HG03039 (cell line): ENCODE results near the gene CCDC159.
"Not testable (repeated sequence)": the region's sequence is repeated elsewhere in the genome, so short reads cannot be mapped to it uniquely, and the experiment has no call there.

Experiments used
- ATAC-seq: cut with Tn5 transposase; IDR thresholded peaks from one replicate; pipeline ENCODE4 v1.9.1; 2021; ENCODE audit warnings: mild to moderate bottlenecking, moderate library complexity; ENCODE audit not compliant: unreplicated experiment

CCDC159 gene

DNA sequence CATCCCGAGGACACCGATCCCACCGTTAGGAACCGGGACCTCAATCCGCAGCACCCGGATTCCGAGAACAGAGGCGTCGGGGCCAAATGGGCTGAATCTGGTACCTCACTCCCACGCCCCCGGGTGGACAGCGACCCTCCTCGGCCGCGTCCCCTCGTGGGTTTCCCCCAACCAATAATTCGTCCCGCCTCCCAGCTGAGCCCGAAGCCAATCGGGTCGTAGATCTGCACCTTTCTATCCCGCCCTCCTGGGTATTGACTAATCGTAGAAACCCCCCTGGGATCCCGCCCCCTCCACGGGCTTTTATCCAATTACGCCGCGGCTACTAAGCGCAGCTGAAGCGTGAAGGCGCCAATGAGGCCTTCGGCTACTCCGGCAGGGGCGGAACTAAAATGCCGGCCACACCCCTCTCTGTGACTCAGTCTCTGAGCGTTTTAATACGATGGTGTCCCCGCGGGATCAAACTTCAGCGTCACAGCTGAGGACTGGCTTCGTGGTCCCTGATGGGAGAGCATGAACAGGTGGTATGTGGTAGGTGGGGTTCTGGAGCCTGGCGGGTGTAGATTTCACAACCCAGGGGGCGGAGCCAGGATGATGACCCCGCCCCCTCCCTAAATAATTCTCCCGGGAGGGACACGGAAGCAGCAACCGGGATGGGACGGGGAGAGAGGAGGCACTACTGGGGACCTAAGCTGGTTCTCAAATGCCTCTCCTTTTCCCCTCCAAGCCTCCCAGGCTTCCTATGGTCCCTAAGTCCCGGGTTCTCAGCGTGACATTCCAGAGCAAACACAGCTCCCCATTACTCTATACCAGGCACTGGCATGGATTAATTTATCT lies at the start of gene CCDC159, which contains the start of gene TMEM205:
Gene CCDC159 (plus strand): TSS at position 416 of the 837 bp plus-strand sequence. CDS start 88 bp downstream, at position 504.
Gene TMEM205 (minus strand): TSS at position 165 of the 837 bp plus-strand sequence. CDS start 649 bp downstream, outside the sequence.
- peak; percentile 84 for ATAC-seq

GRCh38 chr19:11299946-11300810 lies 46.1 kb upstream of the CCDC159 start:
- no peak for ATAC-seq

DNA sequence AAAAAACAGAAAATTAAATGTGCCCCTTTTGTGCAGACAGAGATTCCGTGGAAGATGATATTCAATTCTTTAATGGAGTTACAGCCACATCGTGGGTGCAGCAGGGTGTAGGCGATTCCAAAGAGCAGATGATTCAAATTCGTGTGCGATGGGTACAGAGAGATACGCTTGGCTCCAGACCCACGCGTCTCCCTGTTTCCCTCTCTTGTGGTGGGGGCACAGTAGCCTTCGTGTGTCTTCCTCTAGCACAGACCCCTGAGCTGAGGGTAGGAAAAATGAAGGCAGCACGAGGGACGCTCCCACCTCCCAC lies 45.6 kb upstream of the CCDC159 start:
- no peak for ATAC-seq

DNA sequence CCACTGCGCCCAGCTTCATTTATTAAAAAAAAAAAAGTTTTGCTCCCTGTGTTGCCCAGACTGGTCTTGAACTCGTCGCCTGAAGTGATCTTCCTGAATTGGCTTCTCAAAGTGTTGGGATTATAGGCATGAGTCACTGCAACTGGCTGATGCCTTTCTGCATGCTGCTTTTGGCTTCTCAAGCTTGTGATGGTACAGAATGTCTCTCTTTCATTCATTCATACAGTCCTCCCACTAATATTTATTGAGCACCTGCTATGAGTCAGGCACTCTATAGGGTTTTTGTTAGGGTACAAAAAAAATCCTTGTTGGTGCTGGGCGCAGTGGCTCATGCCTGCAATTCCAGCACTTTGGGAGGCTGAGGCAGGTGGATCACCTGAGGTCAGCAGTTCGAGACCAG lies 41.4 kb upstream of the CCDC159 start:
- ATAC-seq = no peak

GRCh38 chr19:11306337-11306736 lies 40.0 kb upstream of the CCDC159 start:
- no peak for ATAC-seq

- ATAC-seq = not testable (repeated sequence)
These were observed 25.9 kb upstream of the CCDC159 start for GRCh38 chr19:11320278-11320995.

DNA sequence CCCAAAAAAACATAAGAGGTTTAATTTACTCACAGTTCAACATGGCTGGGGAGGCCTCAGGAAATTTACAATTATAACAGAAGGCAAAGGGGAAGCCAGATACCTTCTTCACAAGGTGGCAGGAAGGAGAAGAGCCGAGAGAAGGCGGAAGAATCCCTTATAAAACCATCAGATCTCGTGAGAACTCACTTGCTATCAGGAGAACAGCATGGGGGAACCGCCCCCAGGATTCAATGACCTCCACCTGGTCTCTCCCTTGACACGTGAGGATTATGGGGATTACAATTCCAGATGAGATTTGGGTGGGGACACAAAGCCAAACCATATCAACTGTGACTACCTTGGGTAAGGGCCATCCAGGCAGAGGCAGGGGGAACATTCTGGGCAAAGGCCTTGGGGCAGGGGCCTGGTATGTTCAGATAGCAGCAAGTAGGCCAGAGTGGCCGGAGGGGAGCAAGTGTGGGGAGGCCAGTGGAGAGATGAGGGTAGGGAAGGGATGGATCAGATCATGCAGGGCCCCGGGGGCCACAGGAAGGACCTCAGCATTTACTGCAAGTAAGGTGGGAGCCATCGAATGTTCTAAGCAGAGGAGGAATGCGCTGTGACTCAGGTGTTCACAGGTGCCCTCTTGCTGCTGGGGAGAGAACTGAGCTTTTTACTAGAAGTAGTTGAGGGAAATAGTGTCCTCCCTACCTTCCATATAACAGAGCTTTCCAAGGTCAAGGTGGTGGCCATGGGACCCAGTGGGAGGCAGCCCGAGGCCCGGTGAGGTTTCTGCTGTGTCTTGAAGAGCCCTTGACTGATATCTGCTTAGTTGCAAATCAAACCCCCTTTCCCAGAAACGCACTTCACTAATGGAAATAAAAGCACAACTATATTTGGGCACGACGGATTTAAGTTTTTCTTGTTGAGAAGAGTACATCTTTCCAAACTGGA lies 24.9 kb upstream of the CCDC159 start:
- ATAC-seq = no peak

DNA sequence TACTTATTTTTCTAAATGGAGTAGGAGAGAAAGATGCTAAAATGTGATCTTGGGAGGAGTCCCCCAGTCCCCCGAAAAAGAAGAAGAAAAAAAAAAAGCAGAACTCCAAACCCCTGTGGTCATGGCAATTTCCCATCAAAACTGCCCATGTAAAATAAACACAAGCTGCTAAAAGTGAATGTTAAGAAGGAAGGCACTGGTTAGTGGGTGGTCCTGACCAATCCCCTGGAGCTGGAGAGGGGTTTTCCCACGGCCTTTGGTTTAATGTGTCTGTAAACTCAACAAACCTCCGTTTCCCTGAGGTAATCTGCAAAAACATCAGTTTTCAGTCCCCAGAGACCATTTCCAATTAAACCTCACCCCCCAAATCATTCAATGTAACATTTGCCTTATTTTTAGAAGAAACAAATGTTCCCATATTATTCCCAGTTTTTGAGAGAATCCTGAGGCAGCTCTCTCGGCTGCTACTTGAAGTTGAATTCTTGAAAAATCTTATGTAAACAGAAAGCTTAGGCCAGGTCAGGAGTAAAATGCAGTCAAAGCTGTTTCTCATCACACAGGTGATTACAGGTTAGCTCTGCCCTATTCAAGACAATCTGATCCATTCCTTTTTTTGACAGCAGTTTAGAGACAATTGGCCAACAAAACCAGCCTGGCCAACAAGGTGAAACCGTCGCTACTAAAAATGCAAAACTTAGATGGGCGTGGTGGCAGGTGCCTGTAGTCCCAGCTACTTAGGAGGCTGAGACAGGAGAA lies 23.9 kb upstream of the CCDC159 start:
- no peak for ATAC-seq

- no peak for ATAC-seq
These were observed 22.7 kb upstream of the CCDC159 start for GRCh38 chr19:11323601-11324078.

DNA sequence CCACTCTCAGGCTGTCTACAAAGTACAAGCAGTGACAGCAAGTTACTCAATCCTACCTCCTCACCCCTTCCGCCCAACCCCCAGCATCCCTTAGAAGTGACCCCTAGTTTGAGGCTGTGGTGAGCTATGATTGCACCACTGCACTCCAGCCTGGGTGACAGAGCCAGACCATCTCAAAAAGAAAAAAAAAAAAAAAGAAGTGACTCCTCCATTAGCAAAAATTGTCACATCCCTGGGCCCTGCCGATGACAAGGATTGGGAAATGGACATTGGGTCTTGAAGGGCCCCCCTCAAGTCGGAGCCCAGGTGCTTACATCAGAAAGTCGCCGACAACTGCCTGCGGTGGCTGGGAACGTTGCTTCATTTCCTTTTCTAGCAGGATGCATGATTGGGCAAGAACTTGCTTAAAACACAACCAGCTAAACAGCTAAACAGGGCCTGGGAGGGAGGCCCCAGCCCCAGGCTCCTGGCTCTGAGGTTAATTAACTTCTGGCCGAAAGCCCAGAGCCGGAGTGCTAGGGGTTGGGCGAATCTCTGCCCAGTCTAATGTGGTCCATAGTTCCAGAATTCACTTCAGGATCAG lies 22.1 kb upstream of the CCDC159 start:
- no peak for ATAC-seq

DNA sequence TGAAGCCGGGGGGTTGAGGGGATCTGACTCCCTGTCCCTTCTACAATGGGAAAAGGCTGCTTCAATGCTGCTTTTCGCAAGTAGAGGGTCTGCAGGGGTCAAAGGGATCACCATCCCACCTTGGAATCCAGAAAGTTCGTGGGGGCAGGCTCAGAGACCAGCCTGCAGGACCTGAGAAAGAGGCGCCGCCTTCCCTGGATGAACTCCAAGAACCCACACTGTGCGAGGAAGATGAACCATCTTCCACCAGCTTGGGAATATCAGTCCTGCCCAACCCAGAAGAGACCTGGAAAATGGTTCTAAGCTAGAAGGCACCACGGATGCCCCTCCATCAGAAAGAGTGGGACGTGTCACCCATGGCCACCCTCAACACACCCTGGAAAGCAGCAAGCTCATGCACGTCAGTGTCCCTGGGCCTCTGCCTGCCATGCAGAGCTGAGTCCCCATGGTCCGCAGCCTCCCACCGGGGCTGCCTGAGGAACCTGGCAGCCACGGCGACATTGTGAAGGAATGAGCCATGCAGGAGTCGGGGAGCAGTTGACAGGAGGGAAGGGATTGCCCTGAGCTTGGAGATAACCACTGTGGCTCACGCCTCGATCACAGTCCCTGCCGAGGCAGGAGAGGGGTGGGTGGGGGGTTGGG lies 21.4 kb upstream of the CCDC159 start:
- ATAC-seq = no peak

DNA sequence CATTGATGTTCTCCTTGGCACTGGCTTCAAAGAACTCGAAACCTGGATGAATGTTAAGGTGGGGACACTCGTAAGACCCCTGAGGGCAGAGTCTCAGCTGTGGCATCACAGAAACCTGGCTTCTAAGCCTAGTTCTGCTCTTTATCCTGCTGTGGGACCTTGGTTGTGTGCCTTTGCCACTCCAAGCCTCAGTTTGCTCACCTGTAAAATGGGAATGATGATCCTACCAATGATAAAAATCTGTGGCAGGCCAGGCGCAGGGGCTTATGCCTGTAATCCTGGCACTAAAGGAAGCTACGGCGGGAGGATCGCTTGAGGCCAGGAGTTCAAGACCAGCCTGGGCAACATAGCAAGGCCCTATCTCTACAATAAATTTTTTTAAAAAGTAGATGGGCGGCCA lies 20.8 kb upstream of the CCDC159 start:
- ATAC-seq = no peak

- ATAC-seq = no peak
These were observed 16.2 kb upstream of the CCDC159 start for GRCh38 chr19:11330127-11330526.

DNA sequence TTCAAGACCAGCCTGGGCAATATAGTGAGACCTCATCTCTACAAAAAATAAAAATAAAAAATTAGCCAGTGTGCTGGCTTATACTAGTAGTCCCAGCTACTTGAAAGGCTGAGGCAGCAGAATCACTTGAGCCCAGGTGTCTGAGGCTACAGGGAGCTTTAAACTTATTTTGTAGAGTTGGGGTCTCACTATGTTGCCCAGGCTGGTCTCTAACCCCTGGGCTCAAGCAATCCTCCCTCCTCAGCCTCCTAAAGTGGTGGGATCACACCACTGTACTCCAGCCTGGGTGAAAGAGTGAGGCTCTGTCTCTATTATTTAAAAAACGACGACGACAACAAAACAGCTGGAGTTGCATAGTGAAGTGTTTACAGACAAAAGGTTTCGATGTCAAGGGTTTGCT lies 14.8 kb upstream of the CCDC159 start:
- no peak for ATAC-seq

DNA sequence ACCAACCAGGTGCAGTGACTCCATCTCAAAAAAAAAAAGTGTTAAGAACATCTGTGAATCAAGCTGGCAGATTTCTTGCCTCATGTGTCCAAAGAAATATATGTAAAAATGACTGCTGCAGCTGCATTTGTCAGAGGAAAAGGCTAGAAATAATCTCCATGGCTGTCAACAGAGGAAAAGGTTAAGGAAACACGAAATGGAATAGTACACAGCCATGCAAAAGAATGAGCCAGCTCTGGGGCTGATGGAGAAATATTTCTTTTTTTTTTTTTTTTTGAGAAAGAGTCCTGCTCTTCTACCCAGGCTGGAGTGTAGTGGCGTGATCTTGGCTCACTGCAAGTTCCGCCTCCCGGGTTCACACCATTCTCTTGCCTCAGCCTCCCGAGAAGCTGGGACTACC lies 13.5 kb upstream of the CCDC159 start:
- no peak for ATAC-seq

DNA sequence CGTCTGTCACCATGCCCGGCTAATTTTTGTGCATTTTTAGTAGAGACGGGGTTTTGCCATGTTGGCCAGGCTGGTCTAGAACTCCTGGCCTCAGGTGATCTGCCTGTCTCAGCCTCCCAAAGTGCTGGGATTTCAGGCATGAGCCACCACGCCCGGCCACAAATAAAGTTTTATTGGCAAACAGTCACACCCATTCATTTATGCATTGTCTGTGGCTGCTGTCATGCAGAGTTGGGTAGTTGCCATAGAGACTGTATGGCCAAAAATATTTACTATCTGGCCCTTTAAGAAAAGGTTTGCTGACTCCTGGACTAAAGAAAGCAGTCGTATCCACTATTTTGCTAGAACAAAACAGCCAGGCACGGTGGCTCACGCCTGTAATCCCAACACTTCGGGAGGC lies 12.5 kb upstream of the CCDC159 start:
- not testable (repeated sequence) for ATAC-seq

- ATAC-seq = no peak
These were observed 10.7 kb upstream of the CCDC159 start for GRCh38 chr19:11335449-11336146.

- ATAC-seq = no peak
These were observed 9.2 kb upstream of the CCDC159 start for GRCh38 chr19:11337080-11337479.
